B cell (primary cell): Measurements from ENCODE around the gene TGFBR3L.

Source experiments
- EZH2 ChIP-seq: IDR thresholded peaks from 2 replicates; pipeline ENCODE4 v1.6.1; 2012; ENCODE audit warnings: borderline replicate concordance, low read depth, mild to moderate bottlenecking, moderate library complexity, low read length; ENCODE audit not compliant: insufficient read depth, poor library complexity, severe bottlenecking
- TF ChIP-seq, protein P1 (sequence below): fragments of 200-600 bp; IDR thresholded peaks from one replicate; pipeline ENCODE4 v1.8.0; 2022; ENCODE audit warnings: antibody characterized with exemption, mild to moderate bottlenecking

DNA sequence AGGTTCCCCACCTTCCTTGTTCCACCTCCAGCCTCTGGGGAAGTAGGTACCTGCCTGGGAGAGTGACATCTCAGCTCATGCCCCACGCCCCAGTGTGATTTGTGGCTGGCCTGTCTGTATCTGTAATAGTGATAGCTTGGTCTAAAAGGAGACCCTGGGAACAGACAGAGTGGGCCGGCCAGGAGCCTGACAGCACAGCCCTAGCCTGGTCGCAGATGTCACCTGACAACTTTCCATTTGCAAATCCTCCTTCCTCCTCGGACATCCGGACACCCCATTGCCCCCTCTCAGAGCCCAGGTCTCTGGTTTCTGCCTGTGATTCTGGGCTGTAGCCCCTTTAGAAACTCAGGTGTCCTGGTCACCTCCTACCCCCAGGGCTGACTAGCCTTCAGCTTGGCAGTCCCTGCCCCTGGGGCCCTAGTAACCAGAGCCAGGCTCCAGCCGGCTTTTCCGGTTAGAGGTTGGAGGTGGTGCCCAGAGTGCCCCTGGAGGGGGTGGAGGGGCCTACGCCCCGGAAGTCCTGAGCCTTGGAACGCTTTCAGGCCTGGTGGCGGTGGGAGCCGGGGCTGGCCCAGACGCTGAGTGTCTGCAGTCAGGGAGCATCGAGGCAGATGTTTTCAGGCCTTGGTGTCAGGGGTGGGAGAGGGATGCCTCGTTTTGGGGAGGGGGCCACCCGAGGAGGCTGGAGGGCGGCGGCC is 19.9 kb upstream of the TGFBR3L start:
- TF ChIP-seq EZH2: no peak
- TF ChIP-seq, protein P1, sequence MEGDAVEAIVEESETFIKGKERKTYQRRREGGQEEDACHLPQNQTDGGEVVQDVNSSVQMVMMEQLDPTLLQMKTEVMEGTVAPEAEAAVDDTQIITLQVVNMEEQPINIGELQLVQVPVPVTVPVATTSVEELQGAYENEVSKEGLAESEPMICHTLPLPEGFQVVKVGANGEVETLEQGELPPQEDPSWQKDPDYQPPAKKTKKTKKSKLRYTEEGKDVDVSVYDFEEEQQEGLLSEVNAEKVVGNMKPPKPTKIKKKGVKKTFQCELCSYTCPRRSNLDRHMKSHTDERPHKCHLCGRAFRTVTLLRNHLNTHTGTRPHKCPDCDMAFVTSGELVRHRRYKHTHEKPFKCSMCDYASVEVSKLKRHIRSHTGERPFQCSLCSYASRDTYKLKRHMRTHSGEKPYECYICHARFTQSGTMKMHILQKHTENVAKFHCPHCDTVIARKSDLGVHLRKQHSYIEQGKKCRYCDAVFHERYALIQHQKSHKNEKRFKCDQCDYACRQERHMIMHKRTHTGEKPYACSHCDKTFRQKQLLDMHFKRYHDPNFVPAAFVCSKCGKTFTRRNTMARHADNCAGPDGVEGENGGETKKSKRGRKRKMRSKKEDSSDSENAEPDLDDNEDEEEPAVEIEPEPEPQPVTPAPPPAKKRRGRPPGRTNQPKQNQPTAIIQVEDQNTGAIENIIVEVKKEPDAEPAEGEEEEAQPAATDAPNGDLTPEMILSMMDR: no peak
